K562 (cell line): Measurements from ENCODE around the gene ENG. TPM values are rescaled to one million over a fixed set of nuclear protein-coding genes. Genes with fewer than 3 reads are reported as not detected.
A peak's percentile ranks its signal among the peaks of the same experiment; 100 is the strongest.

Source experiments
- FOSL1 ChIP-seq: fragments of 200-800 bp; sonication (Bioruptor generic); conservative IDR thresholded peaks from 2 replicates; pipeline ENCODE4 v1.6.1; 2016; ENCODE audit warnings: missing genetic modification characterization, missing compliant biosample characterization
- HMBOX1 ChIP-seq: sonication (generic); IDR thresholded peaks from 2 replicates; pipeline ENCODE4 v1.6.1; 2016
- HMGN3 ChIP-seq: IDR thresholded peaks from 2 replicates; pipeline ENCODE4 v1.6.1; 2011; ENCODE audit warnings: borderline replicate concordance, low read depth, mild to moderate bottlenecking, mixed read lengths, low read length; ENCODE audit not compliant: insufficient read length; ENCODE audit errors: extremely low read depth
- HNRNPH1 ChIP-seq: fragments of 200-400 bp; formaldehyde crosslinking; optimal IDR thresholded peaks from 2 replicates; pipeline ENCODE3; 2017; ENCODE audit warnings: low read depth, mild to moderate bottlenecking, low read length, moderate library complexity
- KDM4B ChIP-seq, 2 experiments: fragments of 450-650 bp in 1 of 2; sonication (generic) in 1 of 2; IDR thresholded peaks; 2 replicates each; pipeline ENCODE4 v1.6.1; 2016 to 2017; ENCODE audit warnings: borderline replicate concordance in 2 of 2, antibody characterized with exemption in 1 of 2, low read depth in 1 of 2, mild to moderate bottlenecking in 1 of 2
- KDM5B ChIP-seq: fragments of 200-600 bp; sonication (generic); IDR thresholded peaks from 2 replicates; pipeline ENCODE4 v1.6.1; 2012; ENCODE audit warnings: low read depth, mild to moderate bottlenecking, moderate library complexity, low read length, control low read depth, inconsistent platforms; ENCODE audit not compliant: insufficient replicate concordance
- LEF1 ChIP-seq: fragments of 450-650 bp; IDR thresholded peaks from 2 replicates; pipeline ENCODE4 v1.6.1; 2016; ENCODE audit warnings: mild to moderate bottlenecking
- NCOA2 ChIP-seq, 2 experiments: fragments of 450-650 bp; IDR thresholded peaks; 2 replicates each; pipeline ENCODE4 v1.6.1; 2018; ENCODE audit warnings: mild to moderate bottlenecking in 2 of 2, moderate library complexity in 1 of 2; ENCODE audit not compliant: partially characterized antibody in 2 of 2
- NCOR1 ChIP-seq: fragments of 450-650 bp; IDR thresholded peaks from 2 replicates; pipeline ENCODE4 v1.6.1; 2016; ENCODE audit warnings: mild to moderate bottlenecking, moderate library complexity
- NFATC3 ChIP-seq: fragments of 450-650 bp; IDR thresholded peaks from 2 replicates; pipeline ENCODE4 v1.6.1; 2017; ENCODE audit warnings: mild to moderate bottlenecking
- PREB ChIP-seq: sonication (generic); formaldehyde crosslinking; IDR thresholded peaks from 2 replicates; pipeline ENCODE4 v1.8.1; 2023; ENCODE audit warnings: mild to moderate bottlenecking, missing genetic modification reagents
- RB1 ChIP-seq: fragments of 450-650 bp; IDR thresholded peaks from 2 replicates; pipeline ENCODE4 v1.6.1; 2017; ENCODE audit warnings: low read depth, mild to moderate bottlenecking
- RFX7 ChIP-seq: fragments of 250-450 bp; sonication (Bioruptor Pico); IDR thresholded peaks from 2 replicates; pipeline ENCODE4 v1.5.1; 2021; ENCODE audit warnings: mild to moderate bottlenecking
- SMAD3 ChIP-seq: fragments of 450-650 bp; formaldehyde crosslinking; conservative IDR thresholded peaks from 2 replicates; pipeline ENCODE4 v1.4.0; 2020; ENCODE audit warnings: mild to moderate bottlenecking
- SMARCB1 ChIP-seq: IDR thresholded peaks from 2 replicates; pipeline ENCODE4 v1.6.1; 2011; ENCODE audit warnings: improper control_type of control experiment, low read depth; ENCODE audit not compliant: insufficient read length
- SMARCE1 ChIP-seq: fragments of 450-650 bp; IDR thresholded peaks from 2 replicates; pipeline ENCODE4 v1.7.1; 2016; ENCODE audit warnings: mild to moderate bottlenecking
- SRSF1 ChIP-seq: fragments of 200-400 bp; formaldehyde crosslinking; IDR thresholded peaks from 2 replicates; pipeline ENCODE4 v1.6.1; 2017; ENCODE audit warnings: mild to moderate bottlenecking, low read depth, low read length, moderate library complexity
- SUPT5H ChIP-seq: fragments of 450-650 bp; IDR thresholded peaks from 2 replicates; pipeline ENCODE4 v1.6.1; 2016
- TCF3 ChIP-seq: sonication (generic); formaldehyde crosslinking; IDR thresholded peaks from 2 replicates; pipeline ENCODE4 v1.4.0; 2020; ENCODE audit warnings: mild to moderate bottlenecking, missing genetic modification reagents
- THRB ChIP-seq: fragments of 450-650 bp; formaldehyde crosslinking; conservative IDR thresholded peaks from 2 replicates; pipeline ENCODE4 v1.4.0; 2022; ENCODE audit warnings: mild to moderate bottlenecking, missing genetic modification characterization
- ZKSCAN1 ChIP-seq: fragments of 150-350 bp; IDR thresholded peaks from 2 replicates; pipeline ENCODE4 v1.6.1; 2016; ENCODE audit warnings: low read depth, low read length
- ZNF134 ChIP-seq: fragments of 250-450 bp; sonication (Bioruptor Pico); conservative IDR thresholded peaks from 2 replicates; pipeline ENCODE4 v1.4.0; 2020
- ZNF239 ChIP-seq: fragments of 250-450 bp; sonication (Bioruptor Pico); IDR thresholded peaks from 2 replicates; pipeline ENCODE4 v1.4.0; 2020; ENCODE audit warnings: mild to moderate bottlenecking
- ZNF263 ChIP-seq: sonication (generic); formaldehyde crosslinking; IDR thresholded peaks from 2 replicates; pipeline ENCODE4 v1.8.0; 2022; ENCODE audit warnings: mild to moderate bottlenecking, missing genetic modification reagents, borderline replicate concordance
- ZNF699 ChIP-seq: fragments of 250-450 bp; sonication (Bioruptor Pico); IDR thresholded peaks from 2 replicates; pipeline ENCODE4 v1.8.0; 2021; ENCODE audit warnings: mild to moderate bottlenecking, moderate library complexity; ENCODE audit not compliant: insufficient replicate concordance
- ZNF766 ChIP-seq: fragments of 200-800 bp; sonication (Bioruptor generic); conservative IDR thresholded peaks from 2 replicates; pipeline ENCODE4 v1.6.1; 2016; ENCODE audit warnings: missing genetic modification characterization, missing compliant biosample characterization
- ZNF830 ChIP-seq: fragments of 250-450 bp; sonication (Bioruptor Pico); IDR thresholded peaks from 2 replicates; pipeline ENCODE4 v1.5.0; 2021; ENCODE audit warnings: mild to moderate bottlenecking
- polyA plus RNA-seq, 8 experiments: library from polyadenylated mRNA; depleted of rRNA in 4 of 8; stranded (reverse) in 5 of 8; unstranded in 3 of 8; fragments of >200 nt; fragmentation: Nextera tagmentation in 2 of 8; fragmentation: Illumina TruSeq in 1 of 8; extraction: Ambion mirVana in 2 of 8; extraction: Trizol in 1 of 8; gene quantifications; 2 replicates each; pipeline versions ENCODE4 v1.2.1 to v1.2.3, GENCODE V29; 2011 to 2014; ENCODE audit warnings: inconsistent platforms in 1 of 8, missing spikeins in 1 of 8
- total RNA-seq, 7 experiments: library from RNA; depleted of rRNA in 6 of 7; stranded (reverse); fragments of >200 nt in 6 of 7; fragmentation: Illumina TruSeq in 2 of 7; extraction: Trizol in 2 of 7; gene quantifications; 2 replicates each; pipeline versions ENCODE4 v1.2.1 to v1.2.3, GENCODE V29; 2011 to 2021; ENCODE audit warnings: low replicate concordance in 1 of 7

Gene ENG
- total and polyA plus RNA-seq, 9 of the 15 experiments (the other 6 are each of a cell fraction or from before 2014, with no cell fraction given): 0.04 to 0.40 (median 0.14) TPM; not detected in 1

GRCh38 chr9:127770905-127771569 is 83.4 kb downstream of the ENG start (continued):
- TF ChIP-seq KDM4B (IDR thresholded peaks at IDR 0.05; ENCODE audit: borderline replicate concordance in 2 of 2, low read depth in 1 of 2) (peak in 1 of 2 experiments; percentile 32; a peak in 1 of 4 replicates), NCOR1 (no peak), HMBOX1 (no peak), TCF3 (CRISPR knock-in tag) (peak; percentile 55), ZNF239 (CRISPR knock-in tag) (no peak), ZNF830 (CRISPR knock-in tag) (no peak), NFATC3 (no peak), ZNF766 (CRISPR knock-in tag) (no peak), ZNF699 (no peak), SMAD3 (no peak), SMARCB1 (no peak), RB1 (no peak; the same call in 1 of the 2 replicates), ZNF134 (no peak), ZNF263 (CRISPR knock-in tag) (no peak), SUPT5H (no peak), PREB (CRISPR knock-in tag) (no peak), KDM5B (no peak), NCOA2 (IDR thresholded peaks at IDR 0.05; ENCODE audit: partially characterized antibody in 2 of 2) (no peak), ZKSCAN1 (no peak), FOSL1 (tag) (no peak), THRB (CRISPR knock-in tag) (no peak), SRSF1 (no peak), HMGN3 (peak; percentile 74), RFX7 (CRISPR knock-in tag) (no peak), LEF1 (no peak), HNRNPH1 (no peak), SMARCE1 (no peak)
